Stomach smooth muscle (tissue), 2 donors: ENCODE data around the gene HUS1.
"Not testable (repeated sequence)": the region's sequence is repeated elsewhere in the genome, so short reads cannot be mapped to it uniquely, and the experiment has no call there.

Experiments used
- H3K27ac ChIP-seq: one replicate; pipeline ENCODE4 v1.7.0; 2013; ENCODE audit warnings: mild to moderate bottlenecking, low read length, inconsistent platforms
- H3K27me3 ChIP-seq, 2 donors: one replicate each; pipeline ENCODE4 v1.7.0; 2013; ENCODE audit warnings: low read length in 2 of 2; ENCODE audit not compliant: insufficient read depth in 2 of 2, control insufficient read depth in 1 of 2
- H3K36me3 ChIP-seq, 2 donors: one replicate each; pipeline ENCODE4 v1.7.0; 2013; ENCODE audit warnings: low read length in 2 of 2; ENCODE audit not compliant: control insufficient read depth in 2 of 2, insufficient read depth in 2 of 2
- H3K4me1 ChIP-seq: one replicate; pipeline ENCODE4 v1.7.0; 2013; ENCODE audit warnings: low read length; ENCODE audit not compliant: control insufficient read depth, insufficient read depth
- H3K4me3 ChIP-seq, 2 donors: one replicate each; pipeline ENCODE4 v1.7.0; 2013; ENCODE audit warnings: low read length in 2 of 2
- H3K9ac ChIP-seq, 2 donors: one replicate each; pipeline ENCODE4 v1.7.0; 2013; ENCODE audit warnings: low read length in 2 of 2, mild to moderate bottlenecking in 1 of 2
- H3K9me3 ChIP-seq, 2 donors: one replicate each; pipeline ENCODE4 v1.7.0; 2013; ENCODE audit warnings: low read length in 2 of 2; ENCODE audit not compliant: control insufficient read depth in 2 of 2
- donor health status: healthy.
- donor health status: Pancreatic carcinoma.

Gene HUS1

DNA sequence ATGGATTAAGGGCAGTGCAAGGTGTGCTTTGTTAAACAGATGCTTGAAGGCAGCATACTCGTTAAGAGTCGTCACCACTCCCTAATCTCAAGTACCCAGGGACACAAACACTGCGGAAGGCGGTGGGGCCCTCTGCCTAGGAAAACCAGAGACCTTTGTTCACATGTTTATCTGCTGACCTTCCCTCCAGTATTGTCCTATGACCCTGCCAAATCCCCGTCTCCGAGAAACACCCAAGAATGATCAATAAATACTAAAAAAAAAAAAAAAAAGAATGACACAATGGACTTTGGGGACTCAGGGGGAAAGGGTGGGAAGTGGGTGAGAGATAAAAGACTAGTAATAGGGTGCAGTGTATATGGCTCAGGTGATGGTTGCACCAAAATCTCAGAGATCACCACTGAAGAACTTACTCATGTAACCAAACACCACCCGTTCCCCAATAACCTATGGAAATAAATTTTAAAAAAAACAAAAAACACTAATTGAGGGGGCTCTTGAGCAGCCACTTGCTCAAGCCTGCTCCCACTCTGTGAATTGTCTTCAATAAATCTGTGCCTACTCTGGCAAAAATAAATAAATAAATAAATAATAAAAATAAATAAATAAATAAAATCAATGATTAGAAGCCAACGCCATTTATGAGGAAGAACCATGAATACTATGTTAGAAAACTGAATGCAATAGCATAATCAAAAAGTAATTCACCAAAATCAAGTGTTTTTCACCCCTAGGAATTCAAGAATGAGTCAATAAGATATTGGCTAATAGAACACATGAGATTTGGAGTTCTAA lies 56.1 kb downstream of the HUS1 start:
- H3K4me3 ChIP-seq, H3K4me1 ChIP-seq, H3K27me3 ChIP-seq, H3K36me3 ChIP-seq, H3K27ac ChIP-seq, H3K9ac ChIP-seq, H3K9me3 ChIP-seq: not testable (repeated sequence)

DNA sequence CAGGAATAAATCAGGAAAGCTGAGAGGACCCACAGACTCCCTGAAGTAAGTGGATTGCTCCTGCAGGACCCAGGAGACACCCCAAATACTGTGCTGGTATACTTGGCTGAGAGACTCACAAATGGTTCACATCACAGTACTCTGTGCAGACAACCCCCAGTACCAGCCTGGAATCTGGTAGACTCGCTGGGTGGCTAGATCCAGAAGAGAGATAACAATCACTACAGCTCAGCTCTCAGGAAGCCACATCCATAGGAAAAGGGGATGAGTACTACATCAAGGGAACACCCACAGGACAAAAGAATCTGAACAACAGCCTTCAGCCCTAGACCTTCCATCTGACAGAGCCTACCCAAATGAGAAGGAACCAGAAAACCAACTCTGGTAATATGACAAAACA lies 62.9 kb downstream of the HUS1 start:
- not testable (repeated sequence) for H3K9ac ChIP-seq, H3K9me3 ChIP-seq, H3K36me3 ChIP-seq

DNA sequence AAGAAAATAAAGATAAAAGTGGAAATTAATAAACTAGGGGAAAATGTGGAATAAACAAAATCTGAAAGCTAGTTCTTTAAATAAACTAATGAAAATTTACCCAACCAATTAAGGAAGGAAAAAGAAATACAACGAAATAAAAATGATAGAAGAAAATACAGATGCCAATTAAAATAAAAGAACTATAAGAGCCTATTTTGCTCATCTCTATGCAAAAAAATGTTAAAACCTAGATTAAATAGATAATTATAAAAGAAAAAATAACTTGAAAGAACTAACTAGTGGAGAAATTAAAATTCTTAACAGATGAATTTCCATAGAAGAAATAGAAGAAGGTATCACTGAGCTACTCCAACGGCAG lies 63.8 kb downstream of the HUS1 start:
- no peak overlapping the region for H3K4me3 ChIP-seq
- no peak overlapping the region for H3K9ac ChIP-seq
- H3K27me3 ChIP-seq: no peaks in the 10 kb centered on the region
- H3K9me3 ChIP-seq: no peaks in the 10 kb centered on the region
- H3K36me3 ChIP-seq: no peaks in the 10 kb centered on the region
- no peaks in the 10 kb centered on the region for H3K4me1 ChIP-seq
- no peak overlapping the region for H3K27ac ChIP-seq

More for the DNA sequence above, 62.9 kb downstream of the HUS1 start:
- not testable (repeated sequence) for H3K4me3 ChIP-seq, H3K27me3 ChIP-seq, H3K4me1 ChIP-seq, H3K27ac ChIP-seq

DNA sequence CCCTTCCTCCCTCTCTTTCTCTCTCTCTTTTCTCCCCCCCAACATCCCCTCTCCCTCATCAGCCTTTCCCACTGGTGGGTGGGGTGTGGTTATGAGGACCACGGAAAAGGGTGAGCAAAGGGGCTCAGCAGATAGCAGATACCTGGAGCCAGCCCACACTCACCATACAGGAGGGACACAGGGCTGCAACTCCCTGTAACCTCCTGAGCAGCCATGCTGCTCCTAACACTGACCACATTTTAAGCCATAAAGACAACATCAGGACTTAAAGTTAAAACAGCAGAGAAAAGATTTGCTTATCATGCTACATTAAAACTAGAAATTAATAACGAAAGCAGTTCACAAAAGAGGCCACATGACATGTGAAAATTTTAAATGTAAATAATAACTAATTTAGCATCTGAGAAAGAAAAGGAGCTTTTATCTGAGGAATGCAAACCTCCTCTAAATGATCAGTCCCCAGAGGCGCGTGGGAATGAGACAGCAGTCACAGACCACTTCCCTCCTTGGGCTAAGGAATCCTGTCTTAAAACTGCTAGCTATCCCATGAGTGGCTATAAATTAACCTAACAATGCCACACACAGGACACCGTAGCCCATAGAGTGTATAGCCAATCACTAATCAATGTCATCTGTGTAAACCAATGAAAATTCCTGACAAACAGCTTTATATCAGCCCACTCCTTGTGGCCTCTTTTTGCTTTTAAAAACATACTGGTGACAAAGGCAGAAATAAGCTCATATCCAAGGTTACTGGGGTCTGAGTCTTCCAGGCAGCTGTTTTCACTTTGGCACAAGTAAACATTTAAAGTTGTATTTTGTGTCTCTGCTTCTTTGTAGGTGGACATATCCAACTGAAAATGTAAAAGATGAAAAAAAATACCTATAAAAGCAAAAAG lies 64.4 kb downstream of the HUS1 start:
- H3K9me3 ChIP-seq: no peaks in the 10 kb centered on the region
- H3K4me1 ChIP-seq: no peaks in the 10 kb centered on the region
- H3K9ac ChIP-seq: no peak overlapping the region
- H3K27me3 ChIP-seq: no peaks in the 10 kb centered on the region
- H3K4me3 ChIP-seq: no peak overlapping the region
- H3K27ac ChIP-seq: no peak overlapping the region
- no peaks in the 10 kb centered on the region for H3K36me3 ChIP-seq
